ENCODE measurements around the gene FBXO27. TPM values are rescaled to one million over a fixed set of nuclear protein-coding genes. Genes with fewer than 3 reads are reported as not detected.

The FBXO27 gene
- total and polyA plus RNA-seq, 2 of the 8 experiments (the other 6 are each of a cell fraction or from before 2014, with no cell fraction given) = 10.9 to 25.5 TPM

- Histone ChIP-seq H3K23ac (ENCODE audit: insufficient read length) (no peak overlapping the region), H3K18ac (ENCODE audit: extremely low read depth, low read length) (no peak overlapping the region), H3K56ac (replicated peaks; ENCODE audit: insufficient read length, low read depth, low read length) (no peak overlapping the region), H3K79me1 (ENCODE audit: low read depth, low read length) (no peaks in the 10 kb centered on the region), H4K8ac (ENCODE audit: extremely low read depth, insufficient read depth, low read length) (no peak overlapping the region), H3K9me3 (ENCODE audit: insufficient read depth in 2 of 2, low read depth in 1 of 2, low read length in 1 of 2) (no peaks in the 10 kb centered on the region), H3K23me2 (ENCODE audit: low read depth, low read length) (no peaks in the 10 kb centered on the region), H3K14ac (ENCODE audit: insufficient read length) (no peak overlapping the region), H3K4ac (replicated peaks; ENCODE audit: insufficient read length, low read depth, low read length) (no peak overlapping the region), H2BK12ac (ENCODE audit: low read depth, low read length) (no peak overlapping the region), H3K27me3 (replicated peaks in 1 of 4; ENCODE audit: control insufficient read depth in 3 of 4, extremely low read depth in 1 of 4, insufficient read depth in 3 of 4, low read length in 3 of 4) (no peaks in the 10 kb centered on the region), H3K36me3 (ENCODE audit: control insufficient read depth in 2 of 4, insufficient read depth in 4 of 4, low read length in 3 of 4) (peaks cover 0 to 6% (median under 1%) of the 10 kb centered on the region in 4 experiments; a peak in 4 of 8 replicates), H4K91ac (replicated peaks; ENCODE audit: insufficient read length, low read length) (no peak overlapping the region), H2AK5ac (ENCODE audit: low read depth, low read length) (no peak overlapping the region), H2BK120ac (replicated peaks; ENCODE audit: low read depth, low read length) (no peak overlapping the region), H4K5ac (ENCODE audit: insufficient read length, low read depth, low read length) (no peak overlapping the region), H2BK5ac (ENCODE audit: low read depth, low read length) (no peak overlapping the region), H3K4me2 (ENCODE audit: insufficient read depth in 1 of 2, low read depth in 2 of 2, low read length in 2 of 2) (no peak overlapping the region), H3K79me2 (ENCODE audit: control insufficient read depth in 1 of 2, insufficient read depth in 2 of 2, low read length in 2 of 2) (no peaks in the 10 kb centered on the region), H3K4me3 (ENCODE audit: extremely low read depth in 1 of 4, insufficient read depth in 2 of 4, low read depth in 3 of 4, low read length in 4 of 4) (no peak overlapping the region), H2BK20ac (ENCODE audit: low read length) (no peak overlapping the region), H2BK15ac (ENCODE audit: low read length) (no peak overlapping the region), H4K20me1 (replicated peaks in 1 of 2; ENCODE audit: control insufficient read depth in 1 of 2, insufficient read depth in 2 of 2, low read length in 2 of 2) (no peaks in the 10 kb centered on the region), H3K27ac (ENCODE audit: low read depth, low read length) (no peak overlapping the region), H3K9ac (replicated peaks in 1 of 4; ENCODE audit: extremely low read depth in 1 of 4, low read depth in 3 of 4, low read length in 3 of 4) (no peak overlapping the region), H3K4me1 (replicated peaks in 1 of 4; ENCODE audit: control insufficient read depth in 3 of 4, insufficient read depth in 4 of 4, low read length in 3 of 4) (no peaks in the 10 kb centered on the region), H2AFZ (ENCODE audit: low read length) (no peak overlapping the region)
- DNase-seq (ENCODE audit: low read depth in 1 of 2, low spot score in 2 of 2) (no peak), FAIRE-seq (no peak)
- WGBS, 2 experiments (ENCODE audit: extremely low coverage in 1 of 2, insufficient coverage in 1 of 2, insufficient read length in 1 of 2, insufficient replicate concordance in 2 of 2, low coverage in 1 of 2, low lambda C conversion rate in 2 of 2, missing lambda C conversion rate in 1 of 2) = 85% methylated on average over 4 of the region's 4 CpGs; no CpG with 5 or more reads in 1 of the 2 experiments
- TF ChIP-seq E2F6 (IDR thresholded peaks at IDR 0.05) (no peak), RXRA (IDR thresholded peaks at IDR 0.05; ENCODE audit: insufficient read depth, low read depth, low read length) (no peak), ASH2L (IDR thresholded peaks at IDR 0.05; ENCODE audit: low read length) (no peak), GTF2F1 (IDR thresholded peaks at IDR 0.05; ENCODE audit: borderline replicate concordance, low read depth, low read length) (no peak)
- ChIA-PET POLR2A (ENCODE audit: partially characterized antibody) (interaction anchor here (2.9 kb wide), 1 partner anchor 10 kb away, joined by 14 read pairs; no protein-coding TSS in a partner anchor), CTCF (ENCODE audit: partially characterized antibody) (interaction anchor here (0.6 kb wide), 1 partner anchor 562 kb away, joined by 5 read pairs; no protein-coding TSS in a partner anchor)
These were observed 11.3 kb downstream of the FBXO27 start for GRCh38 chr19:39021063-39021462.

Measured in H1 (cell line).